Peyer's patch (tissue), 4 donors: ENCODE measurements around the gene ABCF2.

ENCODE experiments used
- POLR2A ChIP-seq, 2 donors: fragments of 450-650 bp; IDR thresholded peaks; one replicate each; pipeline ENCODE4 v1.5.1; 2017; ENCODE audit warnings: antibody characterized with exemption in 2 of 2, mild to moderate bottlenecking in 2 of 2, moderate library complexity in 2 of 2
- TF ChIP-seq, protein P1 (sequence below), 6 experiments: fragments of 450-650 bp in 4 of 6; fragments of 200-600 bp in 2 of 6; sonication (generic) in 1 of 6; IDR thresholded peaks; one replicate each; pipeline ENCODE4 v1.5.1; 2017 to 2019; ENCODE audit warnings: antibody characterized with exemption in 6 of 6, mild to moderate bottlenecking in 3 of 6, moderate library complexity in 1 of 6

- TF ChIP-seq, protein P1, sequence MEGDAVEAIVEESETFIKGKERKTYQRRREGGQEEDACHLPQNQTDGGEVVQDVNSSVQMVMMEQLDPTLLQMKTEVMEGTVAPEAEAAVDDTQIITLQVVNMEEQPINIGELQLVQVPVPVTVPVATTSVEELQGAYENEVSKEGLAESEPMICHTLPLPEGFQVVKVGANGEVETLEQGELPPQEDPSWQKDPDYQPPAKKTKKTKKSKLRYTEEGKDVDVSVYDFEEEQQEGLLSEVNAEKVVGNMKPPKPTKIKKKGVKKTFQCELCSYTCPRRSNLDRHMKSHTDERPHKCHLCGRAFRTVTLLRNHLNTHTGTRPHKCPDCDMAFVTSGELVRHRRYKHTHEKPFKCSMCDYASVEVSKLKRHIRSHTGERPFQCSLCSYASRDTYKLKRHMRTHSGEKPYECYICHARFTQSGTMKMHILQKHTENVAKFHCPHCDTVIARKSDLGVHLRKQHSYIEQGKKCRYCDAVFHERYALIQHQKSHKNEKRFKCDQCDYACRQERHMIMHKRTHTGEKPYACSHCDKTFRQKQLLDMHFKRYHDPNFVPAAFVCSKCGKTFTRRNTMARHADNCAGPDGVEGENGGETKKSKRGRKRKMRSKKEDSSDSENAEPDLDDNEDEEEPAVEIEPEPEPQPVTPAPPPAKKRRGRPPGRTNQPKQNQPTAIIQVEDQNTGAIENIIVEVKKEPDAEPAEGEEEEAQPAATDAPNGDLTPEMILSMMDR (IDR thresholded peaks at IDR 0.05), result no peak
- TF ChIP-seq POLR2A (IDR thresholded peaks at IDR 0.05), result no peak
Observed at GRCh38 chr7:151261529-151261928, 34.5 kb upstream of the ABCF2 start.
